Measurements from ENCODE around the gene MBD5.

GRCh38 chr2:148106331-148106730, 85.4 kb downstream of the MBD5 start:
- TF ChIP-seq SP1 (IDR thresholded peaks at IDR 0.05): no peak
- no peak for TF ChIP-seq FOXM1 (IDR thresholded peaks at IDR 0.05; ENCODE audit: borderline replicate concordance)
- TF ChIP-seq BHLHE40 (IDR thresholded peaks at IDR 0.05; ENCODE audit: borderline replicate concordance): no peak
- TF ChIP-seq FOXA1 (IDR thresholded peaks at IDR 0.05): no peak
- TF ChIP-seq FOXK2 (IDR thresholded peaks at IDR 0.05): no peak
- no peak for TF ChIP-seq HDGF (IDR thresholded peaks at IDR 0.05; ENCODE audit: borderline replicate concordance)
